Measurements from ENCODE around the gene GMPPB.

GMPPB gene

DNA sequence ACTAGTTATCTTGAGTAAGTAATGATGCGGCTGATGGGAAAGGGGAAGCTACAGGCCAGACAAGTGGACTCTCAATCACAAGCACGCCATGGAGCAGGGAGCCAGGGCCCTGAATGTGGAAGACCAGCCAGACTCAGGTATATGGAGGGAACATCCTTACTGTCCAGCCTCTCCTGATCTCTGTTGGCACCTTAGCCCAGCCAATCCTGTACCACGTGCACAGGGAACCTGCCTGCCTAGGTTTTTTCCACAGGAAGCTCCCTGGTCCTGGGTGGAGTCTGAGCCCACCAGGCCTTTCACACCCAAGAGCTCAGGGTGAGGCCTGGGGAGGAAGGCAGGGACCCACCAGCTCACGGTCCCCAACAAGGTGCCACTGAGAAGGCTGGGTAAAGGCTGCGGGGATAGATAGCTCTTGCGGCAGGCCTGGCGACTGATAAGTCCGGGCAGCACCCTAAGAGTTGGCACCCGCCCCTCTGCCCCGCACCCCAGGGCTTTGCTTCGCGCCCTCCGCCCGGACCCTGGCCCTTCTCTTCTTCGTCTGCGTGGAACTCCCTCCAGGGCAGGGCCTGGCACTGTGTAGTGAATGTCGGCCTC lies 50.5 kb downstream of the GMPPB start:
- TF ChIP-seq EZH2 (optimal IDR thresholded peaks at IDR 0.05; ENCODE audit: low read depth, low read length), result no peak
- TF ChIP-seq EZH2phosphoT487 (IDR thresholded peaks at IDR 0.05; ENCODE audit: low read length), result no peak
- TF ChIP-seq, protein P1, sequence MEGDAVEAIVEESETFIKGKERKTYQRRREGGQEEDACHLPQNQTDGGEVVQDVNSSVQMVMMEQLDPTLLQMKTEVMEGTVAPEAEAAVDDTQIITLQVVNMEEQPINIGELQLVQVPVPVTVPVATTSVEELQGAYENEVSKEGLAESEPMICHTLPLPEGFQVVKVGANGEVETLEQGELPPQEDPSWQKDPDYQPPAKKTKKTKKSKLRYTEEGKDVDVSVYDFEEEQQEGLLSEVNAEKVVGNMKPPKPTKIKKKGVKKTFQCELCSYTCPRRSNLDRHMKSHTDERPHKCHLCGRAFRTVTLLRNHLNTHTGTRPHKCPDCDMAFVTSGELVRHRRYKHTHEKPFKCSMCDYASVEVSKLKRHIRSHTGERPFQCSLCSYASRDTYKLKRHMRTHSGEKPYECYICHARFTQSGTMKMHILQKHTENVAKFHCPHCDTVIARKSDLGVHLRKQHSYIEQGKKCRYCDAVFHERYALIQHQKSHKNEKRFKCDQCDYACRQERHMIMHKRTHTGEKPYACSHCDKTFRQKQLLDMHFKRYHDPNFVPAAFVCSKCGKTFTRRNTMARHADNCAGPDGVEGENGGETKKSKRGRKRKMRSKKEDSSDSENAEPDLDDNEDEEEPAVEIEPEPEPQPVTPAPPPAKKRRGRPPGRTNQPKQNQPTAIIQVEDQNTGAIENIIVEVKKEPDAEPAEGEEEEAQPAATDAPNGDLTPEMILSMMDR (IDR thresholded peaks at IDR 0.05; ENCODE audit: low read length), result no peak
- H3K27me3 ChIP-seq (replicated peaks; ENCODE audit: insufficient read depth, low read length), result no peaks in the 10 kb centered on the region
- peak overlapping the region; percentile 96 for H3K4me3 ChIP-seq (ENCODE audit: low read length)
- H4K20me1 ChIP-seq (ENCODE audit: insufficient read depth, low read length), result no peaks in the 10 kb centered on the region
- peak overlapping the region; percentile 89 for H3K9ac ChIP-seq (ENCODE audit: low read length)
- H3K9me3 ChIP-seq (replicated peaks; ENCODE audit: insufficient read depth, low read length), result no peaks in the 10 kb centered on the region
- no peaks in the 10 kb centered on the region for H3K9me2 ChIP-seq (replicated peaks; ENCODE audit: insufficient read depth, low read length)
- 0 out of 2 replicates have a peak, but pooled peaks cover 3% of the 10 kb centered on the region for H3K4me1 ChIP-seq (ENCODE audit: low read length)
- peak overlapping the region; percentile 81 for H2AFZ ChIP-seq (ENCODE audit: low read length)
- DNase-seq, result peak; percentile 28
- peak overlapping the region; percentile 99 for H3K4me2 ChIP-seq (ENCODE audit: low read depth, low read length)
- peak overlapping the region; percentile 85 for H3K27ac ChIP-seq (ENCODE audit: low read length)
- peaks cover 31% of the 10 kb centered on the region for H3K79me2 ChIP-seq (ENCODE audit: low read length)
- H3K36me3 ChIP-seq (replicated peaks; ENCODE audit: insufficient read depth, low read length), result no peaks in the 10 kb centered on the region
- 0 out of 2 replicates have a peak, but pooled peaks cover 10% of the 10 kb centered on the region for H3F3A ChIP-seq (ENCODE audit: insufficient read depth, low read length)

DNA sequence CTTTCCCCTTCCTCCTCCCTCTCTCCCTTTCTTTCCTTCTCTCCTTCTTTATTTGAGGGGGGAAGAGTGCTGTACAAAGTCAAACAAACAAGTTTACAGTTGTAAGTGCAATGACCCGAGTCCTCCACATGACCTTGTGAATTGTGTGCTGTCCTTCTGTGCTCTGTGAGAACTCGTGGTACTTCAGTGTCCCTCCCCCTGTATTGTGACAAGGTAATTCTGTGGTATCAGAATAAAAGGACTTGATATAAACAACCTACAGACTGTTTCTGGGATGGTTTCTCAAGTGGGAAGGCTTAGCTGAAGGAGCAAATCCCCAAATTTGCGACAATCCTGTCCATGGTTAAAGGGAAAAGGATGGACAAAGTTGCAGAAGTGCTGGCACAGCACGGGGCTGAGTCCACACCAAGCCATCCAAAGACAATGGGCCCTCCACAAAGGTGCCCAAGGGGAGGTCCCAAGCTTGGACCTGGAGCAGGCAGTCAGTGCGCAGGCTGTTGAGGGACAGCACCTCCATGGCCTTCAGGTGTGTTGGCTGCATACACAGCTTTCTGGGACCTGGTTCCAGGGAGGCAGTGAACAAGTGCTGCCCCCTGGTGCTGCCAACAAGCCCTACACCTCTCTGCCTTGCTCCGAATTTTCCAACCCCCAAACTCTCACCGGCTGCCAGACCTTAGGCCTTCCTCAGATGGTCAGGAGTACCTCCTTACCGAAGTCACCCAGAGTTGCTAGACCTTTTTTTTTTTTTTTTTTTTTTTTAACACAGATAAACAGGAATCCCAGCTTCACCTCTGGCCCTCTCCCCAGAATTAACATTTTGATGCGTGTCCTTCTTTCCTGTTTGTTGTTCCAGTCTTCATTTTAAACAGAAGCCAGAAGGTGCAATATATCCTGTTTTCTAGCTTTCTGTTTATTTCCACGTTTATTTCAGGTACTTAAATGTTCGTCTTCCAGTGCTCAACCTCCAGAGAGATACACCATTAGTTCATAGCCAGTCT lies 52.2 kb downstream of the GMPPB start:
- H3K79me2 ChIP-seq (ENCODE audit: low read length), result peaks cover 29% of the 10 kb centered on the region
- TF ChIP-seq, protein P1 (IDR thresholded peaks at IDR 0.05; ENCODE audit: low read length), result peak; percentile 83
- no peak for TF ChIP-seq EZH2 (optimal IDR thresholded peaks at IDR 0.05; ENCODE audit: low read depth, low read length)
- H3K4me1 ChIP-seq (ENCODE audit: low read length), result 0 out of 2 replicates have a peak, but pooled peaks cover 3% of the 10 kb centered on the region
- no peaks in the 10 kb centered on the region for H3K9me2 ChIP-seq (replicated peaks; ENCODE audit: insufficient read depth, low read length)
- 0 out of 2 replicates have a peak, but pooled peaks cover 10% of the 10 kb centered on the region for H3F3A ChIP-seq (ENCODE audit: insufficient read depth, low read length)
- no peaks in the 10 kb centered on the region for H3K36me3 ChIP-seq (replicated peaks; ENCODE audit: insufficient read depth, low read length)
- 0 out of 2 replicates have a peak, but pooled peaks cover 3% of the 10 kb centered on the region for H3K27me3 ChIP-seq (replicated peaks; ENCODE audit: insufficient read depth, low read length)
- no peak overlapping the region for H2AFZ ChIP-seq (ENCODE audit: low read length)
- H3K27ac ChIP-seq (ENCODE audit: low read length), result no peak overlapping the region
- DNase-seq, result peak; percentile 71
- no peak overlapping the region for H3K4me3 ChIP-seq (ENCODE audit: low read length)
- no peaks in the 10 kb centered on the region for H3K9me3 ChIP-seq (replicated peaks; ENCODE audit: insufficient read depth, low read length)
- no peaks in the 10 kb centered on the region for H4K20me1 ChIP-seq (ENCODE audit: insufficient read depth, low read length)
- no peak overlapping the region for H3K9ac ChIP-seq (ENCODE audit: low read length)
- H3K4me2 ChIP-seq (ENCODE audit: low read depth, low read length), result no peak overlapping the region

GRCh38 chr3:49670940-49671290 lies 52.8 kb downstream of the GMPPB start:
- Histone ChIP-seq H3K27ac (ENCODE audit: low read length) (no peak overlapping the region), H3K9ac (ENCODE audit: low read length) (no peak overlapping the region), H3K4me2 (ENCODE audit: low read depth, low read length) (no peak overlapping the region), H2AFZ (ENCODE audit: low read length) (no peak overlapping the region), H3K9me2 (replicated peaks; ENCODE audit: insufficient read depth, low read length) (no peaks in the 10 kb centered on the region), H4K20me1 (ENCODE audit: insufficient read depth, low read length) (no peaks in the 10 kb centered on the region), H3K79me2 (ENCODE audit: low read length) (peaks cover 23% of the 10 kb centered on the region), H3K4me3 (ENCODE audit: low read length) (no peak overlapping the region), H3K4me1 (ENCODE audit: low read length) (0 out of 2 replicates have a peak, but pooled peaks cover 3% of the 10 kb centered on the region), H3F3A (ENCODE audit: insufficient read depth, low read length) (0 out of 2 replicates have a peak, but pooled peaks cover 10% of the 10 kb centered on the region), H3K9me3 (replicated peaks; ENCODE audit: insufficient read depth, low read length) (no peaks in the 10 kb centered on the region), H3K36me3 (replicated peaks; ENCODE audit: insufficient read depth, low read length) (no peaks in the 10 kb centered on the region), H3K27me3 (replicated peaks; ENCODE audit: insufficient read depth, low read length) (0 out of 2 replicates have a peak, but pooled peaks cover 3% of the 10 kb centered on the region)
- no peak for TF ChIP-seq EZH2 (optimal IDR thresholded peaks at IDR 0.05; ENCODE audit: low read depth, low read length)
- no peak for TF ChIP-seq EZH2phosphoT487 (IDR thresholded peaks at IDR 0.05; ENCODE audit: low read length)
- TF ChIP-seq, protein P1 (IDR thresholded peaks at IDR 0.05; ENCODE audit: low read length), result no peak
- no peak for DNase-seq

Measured in MM.1S (cell line).